Measurements from ENCODE around the gene CHN1. TPM values are rescaled to one million over a fixed set of nuclear protein-coding genes. Genes with fewer than 3 reads are reported as not detected.

The CHN1 gene
- total RNA-seq, 2 donors from 2014 or later: 2.2 to 2.8 TPM

- Histone ChIP-seq H3K27me3 (no peaks in the 10 kb centered on the region), H3K9ac (ENCODE audit: low read depth in 2 of 2, low read length in 2 of 2) (no peak overlapping the region), H3K36me3 (no peaks in the 10 kb centered on the region), H3K4me1 (peaks cover 4% of the 10 kb centered on the region), H3K27ac (no peak overlapping the region), H3K4me3 (no peak overlapping the region), H3K9me3 (no peaks in the 10 kb centered on the region)
- intact Hi-C loops (cut with DNase I): no loop called here
- no peak for TF ChIP-seq CTCF (IDR thresholded peaks at IDR 0.05)
- DNase-seq: no peak
Observed at GRCh38 chr2:174969091-174969734, 36.0 kb downstream of the CHN1 start.

GRCh38 chr2:174967691-174968260 lies 37.4 kb downstream of the CHN1 start:
- no peaks in the 10 kb centered on the region for H3K9me3 ChIP-seq
- H3K4me3 ChIP-seq: no peak overlapping the region
- no peaks in the 10 kb centered on the region for H3K27me3 ChIP-seq
- H3K36me3 ChIP-seq: no peaks in the 10 kb centered on the region
- intact Hi-C loops (cut with DNase I): no loop called here
- peaks cover under 1% of the 10 kb centered on the region for H3K4me1 ChIP-seq
- no peak overlapping the region for H3K9ac ChIP-seq (ENCODE audit: low read depth in 2 of 2, low read length in 2 of 2)
- no peak for TF ChIP-seq CTCF (IDR thresholded peaks at IDR 0.05)
- no peak overlapping the region for H3K27ac ChIP-seq
- DNase-seq: no peak

- no peak overlapping the region for H3K9ac ChIP-seq (ENCODE audit: low read depth in 2 of 2, low read length in 2 of 2)
- TF ChIP-seq CTCF (IDR thresholded peaks at IDR 0.05): no peak
- no peak overlapping the region for H3K4me3 ChIP-seq
- intact Hi-C loops (cut with DNase I): no loop called here
- H3K4me1 ChIP-seq: no peaks in the 10 kb centered on the region
- H3K27me3 ChIP-seq: no peaks in the 10 kb centered on the region
- no peak overlapping the region for H3K27ac ChIP-seq
- no peaks in the 10 kb centered on the region for H3K9me3 ChIP-seq
- DNase-seq: no peak
- H3K36me3 ChIP-seq: no peaks in the 10 kb centered on the region
Observed at GRCh38 chr2:174967086-174967485, 38.1 kb downstream of the CHN1 start.

- Histone ChIP-seq H3K4me3 (no peak overlapping the region), H3K27me3 (no peaks in the 10 kb centered on the region), H3K9me3 (no peaks in the 10 kb centered on the region), H3K27ac (no peak overlapping the region), H3K4me1 (no peaks in the 10 kb centered on the region), H3K9ac (ENCODE audit: low read depth in 2 of 2, low read length in 2 of 2) (no peak overlapping the region), H3K36me3 (no peaks in the 10 kb centered on the region)
- intact Hi-C loops (cut with DNase I): no loop called here
- no peak for DNase-seq
- no peak for TF ChIP-seq CTCF (IDR thresholded peaks at IDR 0.05)
Observed at GRCh38 chr2:174965992-174966744, 39.0 kb downstream of the CHN1 start.

GRCh38 chr2:174965551-174965950 lies 39.6 kb downstream of the CHN1 start:
- DNase-seq: no peak
- H3K36me3 ChIP-seq: no peaks in the 10 kb centered on the region
- H3K27ac ChIP-seq: no peak overlapping the region
- no peaks in the 10 kb centered on the region for H3K4me1 ChIP-seq
- no peaks in the 10 kb centered on the region for H3K27me3 ChIP-seq
- intact Hi-C loops (cut with DNase I): no loop called here
- H3K4me3 ChIP-seq: no peak overlapping the region
- no peak for TF ChIP-seq CTCF (IDR thresholded peaks at IDR 0.05)
- no peaks in the 10 kb centered on the region for H3K9me3 ChIP-seq
- no peak overlapping the region for H3K9ac ChIP-seq (ENCODE audit: low read depth in 2 of 2, low read length in 2 of 2)

Measured in colonic mucosa (tissue), 4 donors.